C4-2B (cell line): Measurements from ENCODE around the gene OMG.
"Not testable (repeated sequence)": the region's sequence is repeated elsewhere in the genome, so short reads cannot be mapped to it uniquely, and the experiment has no call there.

Experiments used
- H3K27ac ChIP-seq: fragments of 450-650 bp; 2 replicates; pipeline ENCODE4 v1.5.1; 2017
- CTCF ChIP-seq: fragments of 450-650 bp; conservative IDR thresholded peaks from 2 replicates; pipeline ENCODE4 v1.5.1; 2017; ENCODE audit warnings: mild to moderate bottlenecking
- ZFX ChIP-seq: fragments of 450-650 bp; IDR thresholded peaks from 2 replicates; pipeline ENCODE4 v1.6.1; 2017

Gene OMG

GRCh38 chr17:31297090-31297489 is at the start of gene OMG:
Gene OMG, minus strand, starts transcription at chr17:31297239. Its CDS starts 908 bp downstream, at chr17:31296331.
- no peak for TF ChIP-seq ZFX
- no peak for TF ChIP-seq CTCF
- H3K27ac ChIP-seq = no peak within 1 kb of the TSS

DNA sequence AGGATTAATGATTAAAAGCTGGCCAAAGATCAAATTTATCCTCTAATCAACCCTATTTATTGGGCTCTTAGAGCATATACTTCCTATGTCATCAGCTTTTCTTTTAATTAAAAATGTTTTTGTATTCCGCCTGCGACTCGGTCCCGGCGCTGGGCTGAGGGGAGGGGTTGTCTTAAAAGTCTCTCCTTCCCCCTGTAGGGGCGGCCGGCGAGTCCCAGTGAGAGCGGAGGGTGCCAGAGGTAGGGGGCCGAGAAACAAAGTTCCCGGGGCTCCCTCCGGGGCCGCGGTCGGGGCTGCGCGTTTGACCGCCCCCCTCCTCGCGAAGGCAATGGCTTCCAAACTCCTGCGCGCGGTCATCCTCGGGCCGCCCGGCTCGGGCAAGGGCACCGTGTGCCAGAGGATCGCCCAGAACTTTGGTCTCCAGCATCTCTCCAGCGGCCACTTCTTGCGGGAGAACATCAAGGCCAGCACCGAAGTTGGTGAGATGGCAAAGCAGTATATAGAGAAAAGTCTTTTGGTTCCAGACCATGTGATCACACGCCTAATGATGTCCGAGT is 48.2 kb upstream of the OMG start:
- H3K27ac ChIP-seq = not testable (repeated sequence)

DNA sequence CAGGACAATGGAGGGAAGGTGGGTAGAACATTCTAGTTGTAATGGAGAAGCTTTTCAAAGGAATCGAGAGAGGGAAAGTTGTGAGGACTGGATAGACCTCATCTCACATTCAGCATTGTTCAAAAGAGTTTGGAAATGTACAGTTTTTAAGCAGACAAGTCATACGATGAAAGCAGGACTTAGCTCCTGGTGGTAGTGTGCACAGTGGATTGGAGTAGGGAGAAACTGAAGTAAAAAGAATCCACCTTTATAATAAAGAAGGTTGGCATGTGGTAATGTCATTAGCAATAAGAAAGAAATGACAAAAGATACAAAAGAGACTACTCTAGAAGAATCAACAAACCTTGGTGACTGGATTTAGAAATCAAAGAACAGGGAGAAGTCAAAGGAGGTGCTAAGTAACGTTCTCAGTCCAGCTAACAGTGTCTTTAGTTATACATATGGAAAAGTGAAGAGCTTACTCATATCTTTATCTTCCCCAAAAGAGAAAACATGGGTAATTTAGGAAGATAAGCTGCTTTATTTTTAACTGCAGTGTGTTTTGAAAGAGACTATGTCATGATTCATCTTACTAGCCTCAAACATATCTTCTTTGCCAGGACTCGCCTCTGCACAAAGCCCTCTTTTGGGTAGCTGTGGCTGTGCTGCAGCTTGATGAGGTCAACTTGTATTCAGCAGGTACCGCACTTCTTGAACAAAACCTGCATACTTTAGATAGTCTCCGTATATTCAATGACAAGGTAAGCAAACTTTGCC is 43.0 kb upstream of the OMG start:
- H3K27ac ChIP-seq = no peak overlapping the region
- TF ChIP-seq ZFX (no peak), CTCF (no peak)

DNA sequence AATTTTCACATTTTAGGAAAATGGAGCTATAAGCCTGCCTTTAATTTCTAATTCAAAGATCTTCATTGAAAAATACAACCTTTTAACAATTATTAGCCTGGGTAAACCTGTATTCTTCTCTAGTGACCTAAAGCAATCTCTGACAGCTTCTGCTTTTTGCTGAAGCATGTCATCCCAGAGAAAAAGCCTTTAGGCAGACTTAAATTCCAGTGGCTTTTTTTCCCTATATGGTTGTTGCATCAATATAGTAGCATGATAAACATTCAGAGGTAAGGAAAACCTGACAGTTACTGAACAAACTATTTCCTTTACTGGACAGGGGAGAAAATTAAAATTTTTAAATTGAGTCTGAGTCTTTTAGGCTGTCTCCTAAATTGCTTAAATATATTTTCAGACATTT is 32.2 kb upstream of the OMG start:
- H3K27ac ChIP-seq = no peak overlapping the region
- TF ChIP-seq ZFX (no peak), CTCF (no peak)

DNA sequence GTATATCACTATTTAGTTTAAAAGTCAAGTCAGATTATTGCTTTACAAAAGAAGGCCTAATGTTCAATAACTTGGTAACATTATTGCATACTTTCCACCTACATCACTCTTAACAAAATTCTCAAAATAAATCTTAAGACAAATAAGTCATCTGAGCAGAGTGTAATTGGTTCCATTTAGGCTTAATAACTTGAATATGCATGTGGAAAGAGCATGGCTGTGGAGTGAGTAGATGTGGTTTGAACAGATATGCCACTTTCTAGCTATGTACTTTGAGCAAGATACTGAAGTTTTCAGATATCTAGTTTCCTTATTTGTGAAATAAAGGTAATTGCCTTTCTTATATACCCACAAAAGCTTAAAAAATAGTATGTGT is 31.1 kb upstream of the OMG start:
- TF ChIP-seq CTCF (no peak), ZFX (no peak)
- H3K27ac ChIP-seq = no peak overlapping the region

DNA sequence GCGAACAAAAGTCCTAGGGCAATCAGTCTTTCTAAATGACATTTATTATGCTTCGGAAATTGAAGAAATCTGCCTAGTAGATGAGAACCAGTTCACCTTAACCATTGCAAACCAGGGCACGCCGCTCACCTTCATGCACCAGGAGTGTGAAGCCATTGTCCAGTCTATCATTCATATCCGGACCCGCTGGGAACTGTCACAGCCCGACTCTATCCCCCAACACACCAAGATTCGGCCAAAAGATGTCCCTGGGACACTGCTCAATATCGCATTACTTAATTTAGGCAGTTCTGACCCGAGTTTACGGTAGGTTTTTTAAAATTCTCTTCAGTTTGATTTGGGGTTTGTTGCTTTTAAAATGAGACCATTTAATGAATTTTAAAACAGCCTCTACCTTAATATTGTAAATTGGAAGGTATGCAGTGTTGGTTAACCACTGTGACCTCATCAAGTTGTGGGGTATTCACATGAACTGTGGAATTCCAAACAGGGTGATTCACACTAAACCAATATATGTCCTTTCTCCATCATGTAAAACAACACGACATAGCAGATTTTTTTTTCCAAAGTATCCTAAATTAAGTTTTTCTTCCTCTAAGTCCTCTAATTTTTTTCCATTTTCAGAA is 30.6 kb upstream of the OMG start:
- no peak overlapping the region for H3K27ac ChIP-seq
- TF ChIP-seq ZFX = no peak
- no peak for TF ChIP-seq CTCF

- H3K27ac ChIP-seq = no peak overlapping the region
- no peak for TF ChIP-seq CTCF
- TF ChIP-seq ZFX = no peak
Observed at GRCh38 chr17:31323551-31323950, 26.5 kb upstream of the OMG start.

DNA sequence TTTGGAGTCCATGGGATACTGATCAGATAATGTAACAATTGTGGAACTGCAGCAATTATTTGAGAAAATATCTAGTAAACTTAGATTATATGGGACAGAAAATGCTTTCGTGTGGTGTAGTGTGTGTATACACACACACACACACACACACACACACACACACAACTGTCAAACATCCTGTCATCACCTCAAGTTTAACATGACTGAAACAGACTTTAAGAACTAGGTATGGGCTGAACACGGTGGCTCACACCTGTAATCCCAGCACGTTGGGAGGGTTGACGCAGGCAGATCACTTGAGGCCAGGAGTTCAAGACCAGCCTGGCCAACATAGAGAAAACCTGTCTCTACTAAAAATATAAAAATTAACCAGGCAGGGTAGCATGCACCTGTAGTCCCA is 24.9 kb upstream of the OMG start:
- no peak overlapping the region for H3K27ac ChIP-seq
- TF ChIP-seq CTCF (no peak), ZFX (no peak)
